ENCODE measurements around the gene PDE7B.

DNA sequence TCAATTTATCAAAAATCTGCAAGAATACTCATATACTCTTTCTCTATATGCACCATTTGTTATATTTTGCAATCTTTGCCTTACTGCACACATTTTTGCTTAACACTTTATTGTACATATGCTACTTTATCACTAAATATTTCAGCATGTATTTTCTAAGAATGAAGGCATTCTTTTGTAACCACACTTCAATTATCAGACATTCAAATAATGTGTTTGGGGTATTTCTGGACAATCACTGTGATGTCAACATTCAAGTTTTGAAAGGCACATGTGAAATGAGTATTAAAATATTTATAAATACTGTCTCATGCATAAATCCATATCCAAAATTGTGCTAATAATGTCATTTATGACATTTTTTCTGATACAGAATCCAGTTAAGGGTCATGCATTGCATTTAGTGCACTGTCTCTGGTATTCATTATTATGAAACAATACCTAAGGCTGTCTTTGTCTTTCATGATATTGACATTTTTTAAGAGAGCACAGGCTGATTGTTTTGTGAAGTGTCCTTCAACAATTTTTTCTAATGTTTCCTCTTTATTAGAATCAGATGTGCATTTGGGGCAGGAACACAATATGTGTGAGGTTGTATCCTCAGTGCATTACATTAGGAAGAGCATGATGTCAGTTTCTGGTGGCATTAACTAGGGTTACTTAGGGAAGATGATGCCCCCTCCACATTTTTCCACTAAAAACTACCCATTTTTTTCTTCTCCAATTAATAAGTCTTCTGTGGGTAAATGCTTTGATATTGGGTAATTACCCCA is 292.9 kb downstream of the PDE7B start:
- TF ChIP-seq, protein P1, sequence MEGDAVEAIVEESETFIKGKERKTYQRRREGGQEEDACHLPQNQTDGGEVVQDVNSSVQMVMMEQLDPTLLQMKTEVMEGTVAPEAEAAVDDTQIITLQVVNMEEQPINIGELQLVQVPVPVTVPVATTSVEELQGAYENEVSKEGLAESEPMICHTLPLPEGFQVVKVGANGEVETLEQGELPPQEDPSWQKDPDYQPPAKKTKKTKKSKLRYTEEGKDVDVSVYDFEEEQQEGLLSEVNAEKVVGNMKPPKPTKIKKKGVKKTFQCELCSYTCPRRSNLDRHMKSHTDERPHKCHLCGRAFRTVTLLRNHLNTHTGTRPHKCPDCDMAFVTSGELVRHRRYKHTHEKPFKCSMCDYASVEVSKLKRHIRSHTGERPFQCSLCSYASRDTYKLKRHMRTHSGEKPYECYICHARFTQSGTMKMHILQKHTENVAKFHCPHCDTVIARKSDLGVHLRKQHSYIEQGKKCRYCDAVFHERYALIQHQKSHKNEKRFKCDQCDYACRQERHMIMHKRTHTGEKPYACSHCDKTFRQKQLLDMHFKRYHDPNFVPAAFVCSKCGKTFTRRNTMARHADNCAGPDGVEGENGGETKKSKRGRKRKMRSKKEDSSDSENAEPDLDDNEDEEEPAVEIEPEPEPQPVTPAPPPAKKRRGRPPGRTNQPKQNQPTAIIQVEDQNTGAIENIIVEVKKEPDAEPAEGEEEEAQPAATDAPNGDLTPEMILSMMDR (optimal IDR thresholded peaks at IDR 0.05 in 1 of 3, IDR thresholded peaks at IDR 0.05 in 1 of 3, conservative IDR thresholded peaks at IDR 0.05 in 1 of 3; ENCODE audit: extremely low read depth in 1 of 3, insufficient read depth in 2 of 3, low read length in 3 of 3), result no peak
- no peak for TF ChIP-seq EZH2 (IDR thresholded peaks at IDR 0.05; ENCODE audit: low read length)
